Lung microvascular endothelial cell (primary cell): ENCODE results near the gene HMOX1. TPM values are rescaled to one million over a fixed set of nuclear protein-coding genes. Genes with fewer than 3 reads are reported as not detected.

Experiments
- DNase-seq, 2 donors: peaks; one replicate each; pipeline versions ENCODE4 v3.0.0 to v3.0.0-alpha.2; 2010; ENCODE audit warnings: low read depth in 2 of 2
- total RNA-seq: library from RNA; depleted of rRNA; stranded (reverse); fragments of >200 nt; gene quantifications from 2 replicates; pipeline ENCODE4 v1.2.1, GENCODE V29; 2014

Gene HMOX1
- total RNA-seq, 1 donor from 2014 or later, result 60.7 TPM

DNA sequence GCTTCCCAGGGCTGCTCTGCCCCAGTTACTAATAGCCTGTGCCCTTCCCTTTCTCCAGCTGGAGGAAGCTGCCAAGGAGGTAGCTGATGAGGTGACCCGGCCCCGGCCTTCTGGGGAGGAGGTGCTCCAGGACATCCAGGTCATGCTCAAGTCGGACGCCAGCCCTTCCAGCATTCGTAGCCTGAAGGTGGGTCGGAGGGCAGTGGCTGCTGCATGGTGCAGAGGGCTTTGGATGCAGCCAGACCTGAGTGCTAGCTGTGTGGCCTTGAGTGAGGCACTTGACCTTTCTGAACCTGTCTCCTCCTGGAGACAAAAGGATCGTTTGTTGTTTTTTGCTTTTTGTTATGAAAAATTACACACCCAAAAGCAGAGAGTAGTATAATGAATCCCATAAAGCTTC is 22.5 kb downstream of the HMOX1 start:
- no peak for DNase-seq

DNA sequence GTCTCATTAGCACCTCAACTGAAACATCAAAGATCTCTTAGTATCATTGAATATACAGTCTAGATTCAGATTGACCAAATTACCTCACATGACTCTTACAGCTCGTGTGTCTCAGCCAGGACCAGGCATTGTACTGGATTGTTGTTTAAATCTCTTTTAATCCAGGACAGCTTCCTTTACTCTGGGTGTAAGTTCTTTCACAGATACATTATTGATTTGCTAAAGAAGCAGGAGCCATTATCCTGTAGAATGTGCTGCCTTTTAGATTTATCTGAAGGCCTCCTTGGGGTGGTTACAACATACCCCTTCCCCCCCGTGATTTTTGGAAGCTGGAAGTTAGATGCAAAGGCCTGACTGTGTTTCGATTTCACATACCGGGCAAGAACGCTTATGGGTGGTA is 23.3 kb downstream of the HMOX1 start:
- no peak for DNase-seq

- DNase-seq, result no peak
Measured at GRCh38 chr22:35406443-35406842, 25.5 kb downstream of the HMOX1 start.

DNA sequence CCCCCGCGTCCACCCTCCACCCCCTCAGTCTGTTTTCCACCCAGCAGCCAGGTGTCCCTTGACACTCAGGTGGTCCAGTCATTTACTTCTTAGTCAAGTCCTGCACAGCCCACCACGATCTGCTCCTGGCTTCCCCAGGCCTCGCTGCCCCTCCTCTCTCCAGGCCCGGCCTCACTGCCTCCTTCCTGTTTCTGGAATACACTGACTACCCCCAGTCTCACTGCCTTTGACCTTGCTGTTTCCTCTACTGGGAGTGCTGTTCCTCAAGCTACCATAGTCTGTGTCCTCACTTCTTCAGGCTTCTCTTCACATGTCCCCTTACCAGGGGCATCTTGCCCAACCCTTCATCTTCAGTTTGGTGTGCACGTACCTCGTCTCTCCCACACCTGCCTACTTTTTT is 26.5 kb downstream of the HMOX1 start:
- no peak for DNase-seq

DNA sequence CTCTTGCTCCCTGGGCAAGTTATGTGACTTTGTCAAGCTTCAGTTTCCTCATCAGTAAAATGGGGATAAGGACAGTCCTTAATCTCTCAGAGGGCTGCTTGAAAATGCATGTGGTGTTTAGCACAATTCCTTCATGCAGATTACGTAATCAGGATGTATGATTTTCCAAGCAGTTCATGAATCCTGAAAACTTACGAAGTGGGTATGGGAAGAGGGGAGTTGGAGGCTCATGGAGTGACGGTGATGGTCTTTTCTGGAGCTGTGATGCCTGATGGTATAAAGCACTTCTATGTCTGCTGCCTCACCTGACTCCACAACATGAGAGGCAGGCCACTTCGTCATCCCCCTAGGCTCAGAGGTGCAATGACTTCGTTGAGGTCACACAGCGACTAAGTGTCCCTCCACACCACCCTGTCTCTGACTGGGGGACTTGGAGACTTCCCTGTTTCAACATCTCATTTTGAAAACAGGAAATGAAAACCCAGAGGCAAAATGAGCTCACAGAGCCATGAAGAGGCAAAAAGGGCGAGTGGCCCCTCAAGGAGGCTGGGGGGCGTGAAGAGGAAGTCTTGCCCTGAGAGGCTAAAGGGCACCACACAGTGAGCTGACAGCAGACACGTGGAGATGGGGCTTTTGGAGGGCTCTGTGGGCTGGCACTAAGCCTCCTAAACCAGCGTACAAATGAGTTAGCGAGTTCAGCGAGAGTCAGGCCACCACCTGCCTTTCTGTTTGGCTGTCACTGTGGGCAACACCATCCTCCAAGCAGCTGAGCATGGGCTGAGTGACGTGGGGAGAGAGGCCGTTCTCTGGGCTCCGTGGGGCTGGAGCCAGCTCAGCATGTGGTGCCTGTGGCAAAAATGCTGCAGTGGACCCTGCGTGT is 29.1 kb downstream of the HMOX1 start:
- DNase-seq, result no peak

- no peak for DNase-seq
Measured at GRCh38 chr22:35410663-35411034, 29.8 kb downstream of the HMOX1 start.

GRCh38 chr22:35411102-35411501 is 30.2 kb downstream of the HMOX1 start:
- no peak for DNase-seq

- DNase-seq, result no peak
Measured at GRCh38 chr22:35413624-35414023, 32.7 kb downstream of the HMOX1 start.

- no peak for DNase-seq
Measured at GRCh38 chr22:35417606-35418005, 36.7 kb downstream of the HMOX1 start.

- no peak for DNase-seq
Measured at GRCh38 chr22:35418088-35418487, 37.2 kb downstream of the HMOX1 start.

DNA sequence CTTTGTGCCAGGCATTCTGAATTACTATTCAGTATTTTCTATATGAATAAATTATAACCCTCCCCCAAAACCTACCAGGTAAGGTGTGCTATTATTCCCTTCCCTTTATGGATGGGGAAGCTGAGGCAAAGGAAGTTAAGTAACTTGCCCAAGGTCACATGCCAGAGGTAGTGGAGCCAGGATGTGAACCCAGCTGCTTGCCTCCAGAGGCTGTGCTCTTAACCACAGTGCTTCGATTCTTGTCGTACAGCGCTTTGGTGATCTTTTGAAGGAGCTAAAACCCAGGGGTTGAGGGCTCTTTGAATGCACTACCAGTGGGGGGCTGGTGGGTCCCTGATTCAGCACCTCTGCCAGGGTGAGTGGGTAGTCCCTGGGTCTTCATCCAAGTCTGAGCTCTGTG is 37.8 kb downstream of the HMOX1 start:
- no peak for DNase-seq

DNA sequence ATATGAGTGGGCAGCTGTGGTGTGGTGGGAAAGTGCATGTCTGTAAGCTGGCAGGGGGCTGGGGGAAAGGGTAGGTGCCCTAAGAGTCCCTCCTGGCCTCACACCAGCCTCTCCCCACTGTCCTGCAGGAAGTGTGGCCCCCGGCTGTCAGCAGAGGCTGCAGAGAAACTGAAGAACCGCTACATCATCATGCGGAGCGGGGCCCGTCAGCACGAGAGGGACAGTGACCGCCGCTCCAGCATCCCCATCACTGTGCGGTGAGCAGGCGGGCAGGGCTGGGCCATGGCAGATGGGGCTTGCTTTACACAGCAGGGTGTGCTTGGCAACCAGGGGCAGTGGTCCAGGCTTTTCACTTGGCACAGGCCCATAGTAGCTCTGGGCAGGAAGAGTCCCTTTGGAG is 38.9 kb downstream of the HMOX1 start:
- DNase-seq, result no peak

DNA sequence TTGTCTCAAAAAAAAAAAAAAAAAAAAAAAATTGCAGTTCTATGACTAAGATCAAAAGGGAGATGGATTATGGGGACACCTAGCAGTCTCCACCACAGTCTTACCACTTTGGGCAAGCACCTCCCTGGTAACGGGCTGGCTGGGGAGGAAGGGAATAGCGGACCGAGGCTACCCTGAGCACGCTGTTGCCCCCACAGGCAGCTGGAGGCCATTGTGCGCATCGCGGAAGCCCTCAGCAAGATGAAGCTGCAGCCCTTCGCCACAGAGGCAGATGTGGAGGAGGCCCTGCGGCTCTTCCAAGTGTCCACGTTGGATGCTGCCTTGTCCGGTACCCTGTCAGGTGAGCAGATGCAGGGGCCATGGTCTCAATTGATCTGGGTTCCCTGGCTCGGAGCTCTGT is 40.2 kb downstream of the HMOX1 start:
- no peak for DNase-seq

DNA sequence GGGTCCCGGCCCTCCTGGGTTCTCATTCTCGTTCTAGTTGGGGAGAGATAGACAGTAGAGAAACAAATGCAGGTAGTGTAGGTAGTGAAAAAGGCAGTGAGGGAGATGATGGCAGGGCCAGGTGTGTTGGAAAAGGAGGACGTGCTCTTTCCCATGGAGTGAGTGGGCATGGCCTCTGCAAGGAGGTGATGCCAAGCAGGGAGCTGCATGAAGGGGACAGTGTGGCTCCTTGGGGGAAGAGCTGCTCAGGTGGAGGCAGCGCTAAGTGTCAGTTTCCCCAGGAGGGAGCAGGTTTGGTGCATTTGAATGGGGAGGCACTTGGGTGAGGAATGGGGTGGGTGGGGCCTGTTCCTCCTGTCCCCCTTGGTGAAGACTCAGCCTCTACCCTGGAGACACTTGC is 41.2 kb downstream of the HMOX1 start:
- no peak for DNase-seq

DNA sequence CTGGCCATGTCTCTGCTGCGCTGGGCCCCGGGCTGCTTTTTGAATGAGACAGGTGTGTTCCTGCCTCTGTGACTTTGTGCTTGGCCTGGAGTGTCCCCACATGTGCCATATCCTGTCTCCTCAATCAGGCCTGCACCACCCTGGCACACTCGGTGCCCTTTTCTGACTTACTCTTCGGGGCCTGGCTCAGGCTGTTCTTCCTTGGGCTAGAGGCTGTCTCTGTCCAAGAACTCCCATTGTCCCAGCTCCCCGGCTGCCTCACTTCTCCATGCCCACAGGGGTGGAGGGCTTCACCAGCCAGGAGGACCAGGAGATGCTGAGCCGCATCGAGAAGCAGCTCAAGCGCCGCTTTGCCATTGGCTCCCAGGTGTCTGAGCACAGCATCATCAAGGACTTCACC is 42.0 kb downstream of the HMOX1 start:
- DNase-seq, result no peak

DNA sequence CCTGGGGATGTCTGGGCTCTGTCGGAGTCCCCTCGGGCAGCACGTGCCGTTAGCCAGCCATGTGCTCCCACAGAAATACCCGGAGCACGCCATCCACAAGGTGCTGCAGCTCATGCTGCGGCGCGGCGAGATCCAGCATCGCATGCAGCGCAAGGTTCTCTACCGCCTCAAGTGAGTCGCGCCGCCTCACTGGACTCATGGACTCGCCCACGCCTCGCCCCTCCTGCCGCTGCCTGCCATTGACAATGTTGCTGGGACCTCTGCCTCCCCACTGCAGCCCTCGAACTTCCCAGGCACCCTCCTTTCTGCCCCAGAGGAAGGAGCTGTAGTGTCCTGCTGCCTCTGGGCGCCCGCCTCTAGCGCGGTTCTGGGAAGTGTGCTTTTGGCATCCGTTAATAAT is 43.2 kb downstream of the HMOX1 start:
- no peak for DNase-seq

- peak in 1 of 2 donors; percentile 22 for DNase-seq
Measured at GRCh38 chr22:35424761-35425160, 43.9 kb downstream of the HMOX1 start.

DNA sequence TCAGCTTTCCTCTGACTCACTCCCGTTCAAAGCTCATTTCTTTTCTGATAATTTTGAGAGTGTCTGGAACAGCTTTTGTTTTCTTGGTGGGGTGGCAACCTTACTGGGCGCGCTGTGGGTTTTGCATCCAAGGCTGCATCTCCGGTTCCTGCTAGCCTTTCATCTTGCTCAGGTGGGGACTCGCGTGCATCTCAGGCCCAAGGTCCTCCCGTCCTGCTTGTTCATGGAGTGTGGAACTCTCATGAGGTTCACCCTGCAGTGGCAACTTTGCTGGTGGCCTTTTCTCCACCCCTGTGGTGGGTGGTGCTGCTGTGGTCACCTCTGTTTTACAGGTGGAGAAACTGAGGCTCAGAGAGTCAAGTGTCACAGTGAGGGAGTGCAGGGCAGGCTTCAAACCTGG is 44.6 kb downstream of the HMOX1 start:
- DNase-seq, result no peak

DNA sequence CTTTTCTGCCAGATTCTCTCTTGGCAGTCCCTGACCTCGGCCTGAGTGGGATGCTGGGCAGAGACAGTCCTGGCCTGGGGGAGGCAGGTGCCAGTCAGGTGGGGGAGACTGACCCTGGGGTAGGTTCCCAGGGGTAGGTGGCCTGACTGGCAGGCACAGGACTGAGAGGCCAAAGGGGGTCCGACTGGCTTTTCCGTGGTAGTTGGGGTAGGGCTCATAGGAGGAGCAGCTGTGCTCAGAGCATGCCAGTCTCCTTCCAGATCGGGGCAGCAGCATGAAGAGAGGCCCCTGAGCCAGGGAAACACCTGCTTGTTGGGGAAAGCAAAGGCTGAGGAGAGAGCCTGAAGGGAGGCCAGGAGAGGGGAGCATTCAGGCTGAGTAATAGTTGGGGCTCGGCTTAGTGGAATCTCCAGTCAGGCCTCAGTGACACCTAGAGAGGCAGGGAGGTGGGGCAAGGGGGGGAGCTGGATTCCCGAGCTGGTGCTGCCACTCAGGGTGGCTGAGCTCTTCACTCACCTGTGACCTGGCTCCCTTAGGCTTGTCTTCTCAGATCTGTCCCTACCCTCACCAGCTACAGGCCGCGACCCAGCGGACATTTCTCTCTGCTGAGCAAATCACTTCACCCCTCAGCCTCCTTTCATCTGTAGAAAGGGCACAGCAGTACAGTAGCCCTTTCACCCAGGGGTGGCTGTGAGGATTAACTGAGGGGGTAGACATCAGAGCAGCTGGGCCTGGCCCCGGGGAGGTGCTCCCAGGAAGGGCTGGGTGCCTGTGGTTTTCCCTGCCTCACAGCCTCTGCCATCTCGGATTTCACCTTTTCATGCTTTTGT is 45.3 kb downstream of the HMOX1 start:
- DNase-seq, result no peak

DNA sequence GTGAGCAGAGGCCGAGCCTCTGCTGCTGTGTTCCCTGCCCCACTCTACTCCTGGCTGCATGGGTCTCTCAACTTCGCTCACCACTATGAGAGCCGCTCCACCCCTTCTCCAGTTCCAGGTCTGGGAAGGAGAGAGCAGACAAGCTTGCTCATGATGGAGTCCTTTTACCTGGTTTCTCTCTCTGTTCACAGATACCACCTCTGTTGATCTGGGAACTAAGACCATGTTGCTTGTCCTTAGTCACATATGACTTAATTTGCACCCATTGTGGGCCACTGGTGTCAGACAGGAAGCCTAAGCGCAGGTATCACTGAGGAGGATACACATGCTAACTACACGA is 45.9 kb downstream of the HMOX1 start:
- no peak for DNase-seq

GRCh38 chr22:35430897-35431322 is 50.0 kb downstream of the HMOX1 start:
- peak; percentile 84 to 94 for DNase-seq

DNA sequence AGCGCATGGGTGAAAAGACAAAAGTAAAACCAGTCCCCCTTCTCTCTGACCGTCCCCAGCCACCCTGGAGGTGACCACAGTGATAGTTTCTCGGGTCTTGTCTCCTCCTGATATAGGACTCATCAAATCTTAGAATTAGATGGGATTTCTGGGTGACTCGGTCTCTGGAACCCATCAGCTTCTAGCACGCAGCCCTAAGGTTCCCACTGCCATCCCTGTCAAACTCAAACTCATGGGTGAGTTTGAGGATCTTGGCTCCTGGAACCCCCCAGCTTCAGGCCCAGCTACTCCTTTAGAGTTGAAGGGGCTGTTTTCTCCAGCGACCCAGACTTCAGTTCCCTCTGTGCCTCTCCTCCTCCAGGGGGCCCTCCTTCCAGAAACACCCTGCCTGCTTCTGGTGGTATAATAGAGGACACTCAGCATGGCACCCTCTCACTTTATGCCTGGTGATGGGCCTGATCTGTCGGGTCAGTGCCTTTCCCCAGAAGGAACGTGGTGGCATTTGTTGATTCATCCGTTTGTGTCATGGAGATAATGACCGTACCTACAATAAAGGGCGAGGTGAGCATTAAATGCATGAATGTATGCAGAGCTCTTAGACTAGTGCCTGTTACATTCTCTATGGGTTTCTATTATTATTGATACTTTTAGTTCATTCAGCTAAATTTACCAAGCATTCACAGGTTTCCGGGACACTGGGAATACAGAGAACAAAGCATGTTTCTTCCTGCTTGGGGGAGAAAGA is 50.8 kb downstream of the HMOX1 start:
- DNase-seq, result no peak
